ENCODE data around the gene SZT2. TPM values are rescaled to one million over a fixed set of nuclear protein-coding genes. Genes with fewer than 3 reads are reported as not detected.

Gene SZT2
- total and polyA plus RNA-seq, 2 of the 13 experiments (the other 11 are each of a cell fraction or from before 2014, with no cell fraction given) = 8.0 to 8.8 TPM

DNA sequence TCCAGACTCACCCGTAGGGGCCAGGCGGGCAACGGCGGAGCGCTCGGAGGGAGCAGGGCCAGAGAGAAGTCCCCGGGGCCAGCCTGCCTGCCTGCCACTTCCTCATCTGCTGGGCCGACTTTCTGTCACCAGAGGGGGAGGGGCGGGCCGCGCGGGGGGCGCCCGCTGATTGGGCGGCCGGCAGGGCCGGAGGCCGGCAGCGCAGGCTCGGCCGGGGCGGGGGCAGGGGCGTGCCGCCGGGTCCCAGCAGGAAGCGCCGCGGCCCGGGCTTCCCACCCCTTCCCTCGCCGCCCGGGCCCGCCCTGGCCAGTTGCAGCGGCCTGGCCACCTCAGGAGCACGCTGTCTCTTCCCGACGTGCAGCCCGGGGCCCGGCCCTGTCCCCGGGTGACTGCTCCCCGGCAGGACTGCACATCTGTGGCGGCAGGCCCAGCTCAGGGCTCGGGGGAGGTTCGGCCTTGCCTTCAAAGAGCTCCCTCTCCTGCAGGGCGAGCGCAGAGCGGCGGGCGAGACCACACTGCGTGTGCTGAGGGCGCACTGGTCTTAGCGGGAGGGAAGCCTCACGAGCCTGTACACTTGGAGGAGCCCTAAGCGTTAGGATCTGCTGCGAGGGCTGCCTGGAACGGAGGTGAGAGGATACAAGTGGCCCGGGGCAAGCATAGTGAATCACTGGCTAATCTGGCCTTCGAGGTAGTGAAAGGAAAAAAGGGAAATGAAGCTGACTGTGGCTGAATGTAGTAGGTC, 21.6 kb upstream of the SZT2 start, which contains the start of gene ELOVL1 (continued):
- TF ChIP-seq, protein P1, sequence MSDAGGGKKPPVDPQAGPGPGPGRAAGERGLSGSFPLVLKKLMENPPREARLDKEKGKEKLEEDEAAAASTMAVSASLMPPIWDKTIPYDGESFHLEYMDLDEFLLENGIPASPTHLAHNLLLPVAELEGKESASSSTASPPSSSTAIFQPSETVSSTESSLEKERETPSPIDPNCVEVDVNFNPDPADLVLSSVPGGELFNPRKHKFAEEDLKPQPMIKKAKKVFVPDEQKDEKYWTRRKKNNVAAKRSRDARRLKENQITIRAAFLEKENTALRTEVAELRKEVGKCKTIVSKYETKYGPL (CRISPR knock-in tag; IDR thresholded peaks at IDR 0.05) = 0 out of 2 replicates have a peak, but pooled peaks have one; percentile 15
- TF ChIP-seq HCFC1 (IDR thresholded peaks at IDR 0.05; ENCODE audit: low read depth, low read length) = 0 out of 2 replicates have a peak, but pooled peaks have one; percentile 22
- peak; percentile 93 for TF ChIP-seq RNF2 (conservative IDR thresholded peaks at IDR 0.05; ENCODE audit: low read depth)
- peak; percentile 81 for TF ChIP-seq NFAT5 (CRISPR knock-in tag; IDR thresholded peaks at IDR 0.05)
- peak; percentile 78; the same call in 1 of the 2 replicates for TF ChIP-seq ZNF446 (CRISPR knock-in tag; IDR thresholded peaks at IDR 0.05)
- TF ChIP-seq ZNF230 (CRISPR knock-in tag; IDR thresholded peaks at IDR 0.05) = peak; percentile 95
- peak; percentile 82 for TF ChIP-seq ZBTB2 (CRISPR knock-in tag; IDR thresholded peaks at IDR 0.05; ENCODE audit: low read depth)
- TF ChIP-seq, protein P2, sequence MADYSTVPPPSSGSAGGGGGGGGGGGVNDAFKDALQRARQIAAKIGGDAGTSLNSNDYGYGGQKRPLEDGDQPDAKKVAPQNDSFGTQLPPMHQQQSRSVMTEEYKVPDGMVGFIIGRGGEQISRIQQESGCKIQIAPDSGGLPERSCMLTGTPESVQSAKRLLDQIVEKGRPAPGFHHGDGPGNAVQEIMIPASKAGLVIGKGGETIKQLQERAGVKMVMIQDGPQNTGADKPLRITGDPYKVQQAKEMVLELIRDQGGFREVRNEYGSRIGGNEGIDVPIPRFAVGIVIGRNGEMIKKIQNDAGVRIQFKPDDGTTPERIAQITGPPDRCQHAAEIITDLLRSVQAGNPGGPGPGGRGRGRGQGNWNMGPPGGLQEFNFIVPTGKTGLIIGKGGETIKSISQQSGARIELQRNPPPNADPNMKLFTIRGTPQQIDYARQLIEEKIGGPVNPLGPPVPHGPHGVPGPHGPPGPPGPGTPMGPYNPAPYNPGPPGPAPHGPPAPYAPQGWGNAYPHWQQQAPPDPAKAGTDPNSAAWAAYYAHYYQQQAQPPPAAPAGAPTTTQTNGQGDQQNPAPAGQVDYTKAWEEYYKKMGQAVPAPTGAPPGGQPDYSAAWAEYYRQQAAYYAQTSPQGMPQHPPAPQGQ (CRISPR knock-in tag; IDR thresholded peaks at IDR 0.05; ENCODE audit: borderline replicate concordance) = no peak
- TF ChIP-seq HOXA9 (CRISPR knock-in tag; IDR thresholded peaks at IDR 0.05; ENCODE audit: borderline replicate concordance) = peak; percentile 88; the same call in 1 of the 2 replicates
- peak; percentile 82; the same call in 1 of the 2 replicates for TF ChIP-seq SMAD1 (CRISPR knock-in tag; IDR thresholded peaks at IDR 0.05; ENCODE audit: borderline replicate concordance, low read depth)
- TF ChIP-seq, protein P3, sequence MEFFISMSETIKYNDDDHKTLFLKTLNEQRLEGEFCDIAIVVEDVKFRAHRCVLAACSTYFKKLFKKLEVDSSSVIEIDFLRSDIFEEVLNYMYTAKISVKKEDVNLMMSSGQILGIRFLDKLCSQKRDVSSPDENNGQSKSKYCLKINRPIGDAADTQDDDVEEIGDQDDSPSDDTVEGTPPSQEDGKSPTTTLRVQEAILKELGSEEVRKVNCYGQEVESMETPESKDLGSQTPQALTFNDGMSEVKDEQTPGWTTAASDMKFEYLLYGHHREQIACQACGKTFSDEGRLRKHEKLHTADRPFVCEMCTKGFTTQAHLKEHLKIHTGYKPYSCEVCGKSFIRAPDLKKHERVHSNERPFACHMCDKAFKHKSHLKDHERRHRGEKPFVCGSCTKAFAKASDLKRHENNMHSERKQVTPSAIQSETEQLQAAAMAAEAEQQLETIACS (CRISPR knock-in tag; IDR thresholded peaks at IDR 0.05) = no peak
- TF ChIP-seq ZNF792 (CRISPR knock-in tag; IDR thresholded peaks at IDR 0.05) = peak; percentile 96
- no peak; the same call in 1 of the 2 replicates for TF ChIP-seq ZNF678 (CRISPR knock-in tag; IDR thresholded peaks at IDR 0.05)
